HepG2 (cell line): ENCODE measurements around the gene EEF1A2. TPM values are rescaled to one million over a fixed set of nuclear protein-coding genes. Genes with fewer than 3 reads are reported as not detected.

Experiments
- ATAC-seq: fragments of 200-7000 bp; cut with Tn5 transposase; 3 replicates; pipeline ENCODE4 v1.9.1; 2020; ENCODE audit warnings: mild to moderate bottlenecking, moderate library complexity
- BruUV-seq: library from RNA; stranded (reverse); fragments of 400-500 nt; replicated peaks from 2 replicates; lab custom pipeline; 2021; lab: Mats Ljungman, UMichigan
- CTCF ChIA-PET: fragments of 300-600 bp; formaldehyde crosslinking; extraction: SDS; loops from one replicate; lab custom pipeline; 2021; ENCODE audit warnings: low total read pairs, inconsistent platforms, low intra/inter-chr PET ratio; lab: Yijun Ruan, JAX
- POLR2A ChIA-PET: fragments of 350-600 bp; sonication (Branson Sonifier 250); formaldehyde crosslinking; loops from one replicate; lab custom pipeline; 2020; ENCODE audit warnings: antibody characterized with exemption, inconsistent platforms; lab: Yijun Ruan, JAX
- DNase-seq: peaks from one replicate; pipeline ENCODE4 v3.0.0-alpha.2; 2015; ENCODE audit warnings: low spot score
- FAIRE-seq: peaks from 3 replicates; lab custom pipeline; 2011; peaks lifted over from hg19 to GRCh38; lab: Jason Lieb, UNC
- H2AFZ ChIP-seq: one replicate; pipeline ENCODE4 v1.6.1; 2011; ENCODE audit warnings: low read length, inconsistent platforms
- H3K27ac ChIP-seq: fragments of 300-600 bp; 3 replicates; pipeline ENCODE4 v1.8.0; 2011; ENCODE audit warnings: mixed run types, mild to moderate bottlenecking, mixed read lengths, low read length, inconsistent platforms; ENCODE audit not compliant: insufficient read depth; ENCODE audit errors: extremely low read length
- H3K27me3 ChIP-seq, 2 experiments: fragments of 200-600 bp in 1 of 2; 2 replicates in 1 of 2; 3 replicates in 1 of 2; pipeline versions ENCODE4 v1.6.0 to v1.8.0; 2011; ENCODE audit warnings: low read length in 2 of 2, mild to moderate bottlenecking in 2 of 2, moderate library complexity in 2 of 2, inconsistent platforms in 1 of 2; ENCODE audit not compliant: insufficient read depth in 2 of 2, control insufficient read depth in 1 of 2
- H3K36me3 ChIP-seq, 2 experiments: fragments of 200-600 bp in 1 of 2; replicated peaks in 1 of 2; 2 replicates in 1 of 2; 3 replicates in 1 of 2; pipeline versions ENCODE4 v1.5.1 to v1.8.0; 2011; ENCODE audit warnings: low read length in 2 of 2, inconsistent platforms in 1 of 2; ENCODE audit not compliant: insufficient read depth in 2 of 2, control insufficient read depth in 1 of 2
- H3K4me1 ChIP-seq: 2 replicates; pipeline ENCODE4 v1.5.1; 2012; ENCODE audit warnings: low read length, inconsistent platforms; ENCODE audit not compliant: insufficient read depth
- H3K4me2 ChIP-seq: 2 replicates; pipeline ENCODE4 v1.6.0; 2011; ENCODE audit warnings: low read depth, low read length, inconsistent platforms
- H3K4me3 ChIP-seq, 3 experiments: fragments of 200-600 bp in 1 of 3; sonication (generic), shearing (Covaris generic) in 1 of 3; replicated peaks in 1 of 3; 2 replicates each; pipeline ENCODE4 v1.5.1; 2011 to 2016; ENCODE audit warnings: low read length in 3 of 3, inconsistent platforms in 2 of 3, low read depth in 2 of 3, mild to moderate bottlenecking in 2 of 3, control low read depth in 1 of 3, mixed read lengths in 1 of 3; ENCODE audit not compliant: insufficient read depth in 1 of 3
- H3K79me2 ChIP-seq: one replicate; pipeline ENCODE4 v1.6.1; 2011; ENCODE audit warnings: low read length, inconsistent platforms; ENCODE audit not compliant: insufficient read depth
- H3K9ac ChIP-seq: 2 replicates; pipeline ENCODE4 v1.6.0; 2011; ENCODE audit warnings: mild to moderate bottlenecking, low read depth, low read length, inconsistent platforms; ENCODE audit not compliant: insufficient read depth
- H3K9me3 ChIP-seq: 2 replicates; pipeline ENCODE4 v1.5.1; 2012; ENCODE audit warnings: mild to moderate bottlenecking, low read length
- H4K20me1 ChIP-seq: 2 replicates; pipeline ENCODE4 v1.6.0; 2011; ENCODE audit warnings: inconsistent platforms, mild to moderate bottlenecking, low read length, moderate library complexity; ENCODE audit not compliant: insufficient read depth
- GABPB1 ChIP-seq: IDR thresholded peaks from 2 replicates; pipeline ENCODE4 v1.6.1; 2016; ENCODE audit warnings: mild to moderate bottlenecking, missing genetic modification reagents, moderate library complexity, missing compliant biosample characterization
- GATA4 ChIP-seq: sonication (generic); IDR thresholded peaks from 2 replicates; pipeline ENCODE4 v1.6.1; 2016; ENCODE audit warnings: antibody characterized with exemption, low read depth, borderline replicate concordance
- MTA3 ChIP-seq: sonication (generic); formaldehyde crosslinking; IDR thresholded peaks from 2 replicates; pipeline ENCODE4 v1.4.0; 2020; ENCODE audit warnings: missing genetic modification reagents
- RBFOX2 ChIP-seq: fragments of 200-400 bp; formaldehyde crosslinking; IDR thresholded peaks from 2 replicates; pipeline ENCODE4 v1.6.1; 2017; ENCODE audit warnings: low read depth, mild to moderate bottlenecking, low read length
- TMF1 ChIP-seq: sonication (generic); formaldehyde crosslinking; IDR thresholded peaks from 2 replicates; pipeline ENCODE4 v1.8.1; 2022; ENCODE audit warnings: low read depth, missing genetic modification reagents
- ZKSCAN1 ChIP-seq: fragments of 150-350 bp; IDR thresholded peaks from 2 replicates; pipeline ENCODE4 v1.6.1; 2014; ENCODE audit warnings: low read length
- ZNF121 ChIP-seq: sonication (generic); formaldehyde crosslinking; IDR thresholded peaks from 2 replicates; pipeline ENCODE4 v1.5.0; 2020; ENCODE audit warnings: mild to moderate bottlenecking, missing genetic modification reagents
- ZNF24 ChIP-seq: fragments of 450-650 bp; IDR thresholded peaks from 2 replicates; pipeline ENCODE4 v1.6.1; 2017; ENCODE audit warnings: antibody characterized with exemption, mild to moderate bottlenecking
- ZNF292 ChIP-seq: sonication (generic); formaldehyde crosslinking; IDR thresholded peaks from 2 replicates; pipeline ENCODE4 v1.8.1; 2022; ENCODE audit warnings: mild to moderate bottlenecking, low read depth, missing genetic modification reagents, borderline replicate concordance
- WGBS: methylation state at CpG from one replicate; pipeline ENCODE4 v1.1.6; 2017; ENCODE audit warnings: low lambda C conversion rate; 5-methylcytosine and 5-hydroxymethylcytosine counted together
- in situ Hi-C: cut with HindIII; loops from 2 replicates; pipeline ENCODE4 v1.10.0; 2017; ENCODE audit warnings: low pct_unique_long_range_greater_than_20kb; ENCODE audit not compliant: extremely low pct_ligation_motif_present
- intact Hi-C: fragments of 100-400 bp; cut with micrococcal nuclease; formaldehyde crosslinking; loops from one replicate; pipeline ENCODE4 v1.10.0; 2022; ENCODE audit not compliant: unreplicated experiment
- polyA plus RNA-seq, 8 experiments: library from polyadenylated mRNA; depleted of rRNA in 3 of 8; stranded (reverse) in 7 of 8; unstranded in 1 of 8; fragments of >200 nt; fragmentation: Illumina TruSeq in 4 of 8; extraction: Trizol in 4 of 8; gene quantifications; 2 replicates each; pipeline versions ENCODE4 v1.2.1 to v1.2.3, GENCODE V29; 2011 to 2016; ENCODE audit warnings: low read depth in 4 of 8, missing spikeins in 1 of 8, mixed read lengths in 1 of 8; ENCODE audit not compliant: insufficient read depth in 1 of 8
- total RNA-seq, 5 experiments: library from RNA; depleted of rRNA; stranded (reverse); fragments of >200 nt; fragmentation: Illumina TruSeq; extraction: Trizol; gene quantifications; 2 replicates each; pipeline ENCODE4 v1.2.3, GENCODE V29; 2016; ENCODE audit warnings: low read depth in 1 of 5
- TF ChIP-seq, protein P1 (sequence below): sonication (generic); formaldehyde crosslinking; IDR thresholded peaks from 2 replicates; pipeline ENCODE4 v1.4.0; 2020; ENCODE audit warnings: missing genetic modification reagents, mild to moderate bottlenecking, borderline replicate concordance
- TF ChIP-seq, protein P2 (sequence below): sonication (generic); formaldehyde crosslinking; IDR thresholded peaks from 2 replicates; pipeline ENCODE4 v1.4.0; 2020; ENCODE audit warnings: mild to moderate bottlenecking, missing genetic modification reagents
- TF ChIP-seq, protein P3 (sequence below): sonication (generic); formaldehyde crosslinking; IDR thresholded peaks from 2 replicates; pipeline ENCODE4 v1.5.0; 2020; ENCODE audit warnings: mild to moderate bottlenecking, missing genetic modification reagents

Gene EEF1A2
- total and polyA plus RNA-seq, 2 of the 13 experiments (the other 11 are each of a cell fraction or from before 2014, with no cell fraction given) = 0.44 to 0.87 TPM

DNA sequence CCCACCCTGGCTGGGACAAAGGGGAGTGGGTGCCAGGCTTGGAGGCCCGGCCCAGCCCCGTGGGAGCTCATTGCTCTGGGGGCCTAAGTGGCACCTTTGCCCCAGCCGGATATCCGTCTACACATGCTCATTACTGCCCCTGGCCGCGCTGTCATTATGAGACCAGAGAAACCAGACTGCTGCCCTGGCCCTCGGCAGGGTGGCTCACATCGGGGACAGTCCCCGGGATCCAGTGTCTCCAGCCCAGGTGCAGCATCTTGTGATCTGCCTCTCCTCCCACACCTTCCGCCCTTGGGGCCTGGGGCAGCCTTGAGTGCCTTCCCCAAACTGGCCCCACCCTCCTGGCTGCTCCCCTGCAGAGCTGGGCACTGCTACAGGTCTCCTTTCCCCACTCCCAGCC lies 43.8 kb upstream of the EEF1A2 start:
- Histone ChIP-seq H3K4me1 (peaks cover 38% of the 10 kb centered on the region), H4K20me1 (no peaks in the 10 kb centered on the region; the same call in 1 of the 2 replicates), H3K79me2 (no peaks in the 10 kb centered on the region), H3K27me3 (peaks cover 46 to 87% of the 10 kb centered on the region in 2 experiments), H3K9ac (no peak overlapping the region), H3K4me2 (no peak overlapping the region), H2AFZ (no peak overlapping the region), H3K36me3 (no peaks in the 10 kb centered on the region), H3K9me3 (no peaks in the 10 kb centered on the region), H3K4me3 (no peak overlapping the region), H3K27ac (no peak overlapping the region)
- no peak for DNase-seq
- POLR2A ChIA-PET = interaction anchor here (1.2 kb wide), 1 partner anchor 22 kb away, joined by 5 read pairs; the partner anchor contains the start of gene PPDPF
- intact Hi-C loops = no loop called here
- in situ Hi-C loops = no loop called here
- no TSS peak for BruUV-seq
- WGBS = 39% methylated on average over 8 of the region's 10 CpGs
- no peak for FAIRE-seq
- TF ChIP-seq ZKSCAN1 = no peak
- 0 out of 2 replicates have a peak, but pooled peaks have one; percentile 7 for TF ChIP-seq GABPB1 (CRISPR knock-in tag)
- ATAC-seq = no peak
- CTCF ChIA-PET = no interaction called here

DNA sequence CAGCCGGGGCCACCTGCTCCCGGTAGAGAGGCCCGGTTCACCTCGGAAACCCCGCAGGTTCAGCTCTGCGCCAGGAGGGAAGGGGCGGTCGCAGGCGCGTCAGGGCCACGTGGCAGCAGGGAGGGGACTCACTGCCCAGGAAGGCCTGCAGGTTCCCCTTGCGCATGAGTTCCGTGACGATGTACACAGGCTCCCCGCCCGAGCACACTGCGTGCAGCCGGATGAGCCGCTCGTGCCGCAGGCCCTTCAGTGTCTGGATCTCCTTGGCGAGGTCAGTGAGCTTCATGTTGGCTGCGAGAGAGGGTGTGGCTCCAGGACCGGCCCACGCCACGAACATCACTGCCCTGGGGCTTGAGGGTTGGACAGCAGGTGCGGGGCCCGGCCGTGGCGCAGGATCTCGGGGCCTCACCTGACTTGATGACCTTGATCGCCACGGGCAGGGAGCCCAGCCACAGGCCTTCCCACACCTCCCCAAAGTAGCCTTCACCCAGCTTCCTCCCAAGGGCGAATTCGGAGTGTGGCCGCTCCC lies 43.2 kb upstream of the EEF1A2 start:
- no peak overlapping the region for H3K4me2 ChIP-seq
- no peak overlapping the region for H3K9ac ChIP-seq
- H3K9me3 ChIP-seq = no peaks in the 10 kb centered on the region
- H4K20me1 ChIP-seq = no peaks in the 10 kb centered on the region; the same call in 1 of the 2 replicates
- H3K27me3 ChIP-seq = peaks cover 49 to 82% of the 10 kb centered on the region in 2 experiments
- H2AFZ ChIP-seq = no peak overlapping the region
- BruUV-seq = no TSS peak
- peaks cover 44% of the 10 kb centered on the region for H3K4me1 ChIP-seq
- in situ Hi-C loops (no loop called here), intact Hi-C loops (no loop called here)
- H3K27ac ChIP-seq = no peak overlapping the region
- ChIA-PET CTCF (no interaction called here), POLR2A (interaction anchor here (0.6 kb wide), 1 partner anchor 545 kb away, joined by 3 read pairs; no protein-coding TSS in a partner anchor)
- TF ChIP-seq, protein P1, sequence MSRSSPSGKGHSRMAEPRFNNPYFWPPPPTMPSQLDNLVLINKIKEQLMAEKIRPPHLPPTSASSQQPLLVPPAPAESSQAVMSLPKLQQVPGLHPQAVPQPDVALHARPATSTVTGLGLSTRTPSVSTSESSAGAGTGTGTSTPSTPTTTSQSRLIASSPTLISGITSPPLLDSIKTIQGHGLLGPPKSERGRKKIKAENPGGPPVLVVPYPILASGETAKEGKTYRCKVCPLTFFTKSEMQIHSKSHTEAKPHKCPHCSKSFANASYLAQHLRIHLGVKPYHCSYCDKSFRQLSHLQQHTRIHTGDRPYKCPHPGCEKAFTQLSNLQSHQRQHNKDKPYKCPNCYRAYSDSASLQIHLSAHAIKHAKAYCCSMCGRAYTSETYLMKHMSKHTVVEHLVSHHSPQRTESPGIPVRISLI = no peak
- no peak for TF ChIP-seq RBFOX2
- TF ChIP-seq, protein P2, sequence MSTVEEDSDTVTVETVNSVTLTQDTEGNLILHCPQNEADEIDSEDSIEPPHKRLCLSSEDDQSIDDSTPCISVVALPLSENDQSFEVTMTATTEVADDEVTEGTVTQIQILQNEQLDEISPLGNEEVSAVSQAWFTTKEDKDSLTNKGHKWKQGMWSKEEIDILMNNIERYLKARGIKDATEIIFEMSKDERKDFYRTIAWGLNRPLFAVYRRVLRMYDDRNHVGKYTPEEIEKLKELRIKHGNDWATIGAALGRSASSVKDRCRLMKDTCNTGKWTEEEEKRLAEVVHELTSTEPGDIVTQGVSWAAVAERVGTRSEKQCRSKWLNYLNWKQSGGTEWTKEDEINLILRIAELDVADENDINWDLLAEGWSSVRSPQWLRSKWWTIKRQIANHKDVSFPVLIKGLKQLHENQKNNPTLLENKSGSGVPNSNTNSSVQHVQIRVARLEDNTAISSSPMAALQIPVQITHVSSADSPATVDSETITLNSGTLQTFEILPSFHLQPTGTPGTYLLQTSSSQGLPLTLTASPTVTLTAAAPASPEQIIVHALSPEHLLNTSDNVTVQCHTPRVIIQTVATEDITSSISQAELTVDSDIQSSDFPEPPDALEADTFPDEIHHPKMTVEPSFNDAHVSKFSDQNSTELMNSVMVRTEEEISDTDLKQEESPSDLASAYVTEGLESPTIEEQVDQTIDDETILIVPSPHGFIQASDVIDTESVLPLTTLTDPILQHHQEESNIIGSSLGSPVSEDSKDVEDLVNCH (CRISPR knock-in tag) = no peak
- no peak for TF ChIP-seq TMF1 (CRISPR knock-in tag)
- TF ChIP-seq, protein P3, sequence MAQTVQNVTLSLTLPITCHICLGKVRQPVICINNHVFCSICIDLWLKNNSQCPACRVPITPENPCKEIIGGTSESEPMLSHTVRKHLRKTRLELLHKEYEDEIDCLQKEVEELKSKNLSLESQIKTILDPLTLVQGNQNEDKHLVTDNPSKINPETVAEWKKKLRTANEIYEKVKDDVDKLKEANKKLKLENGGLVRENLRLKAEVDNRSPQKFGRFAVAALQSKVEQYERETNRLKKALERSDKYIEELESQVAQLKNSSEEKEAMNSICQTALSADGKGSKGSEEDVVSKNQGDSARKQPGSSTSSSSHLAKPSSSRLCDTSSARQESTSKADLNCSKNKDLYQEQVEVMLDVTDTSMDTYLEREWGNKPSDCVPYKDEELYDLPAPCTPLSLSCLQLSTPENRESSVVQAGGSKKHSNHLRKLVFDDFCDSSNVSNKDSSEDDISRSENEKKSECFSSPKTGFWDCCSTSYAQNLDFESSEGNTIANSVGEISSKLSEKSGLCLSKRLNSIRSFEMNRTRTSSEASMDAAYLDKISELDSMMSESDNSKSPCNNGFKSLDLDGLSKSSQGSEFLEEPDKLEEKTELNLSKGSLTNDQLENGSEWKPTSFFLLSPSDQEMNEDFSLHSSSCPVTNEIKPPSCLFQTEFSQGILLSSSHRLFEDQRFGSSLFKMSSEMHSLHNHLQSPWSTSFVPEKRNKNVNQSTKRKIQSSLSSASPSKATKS (CRISPR knock-in tag) = no peak
- TF ChIP-seq ZNF121 (CRISPR knock-in tag) = no peak
- TF ChIP-seq MTA3 (CRISPR knock-in tag) = no peak
- no peak for TF ChIP-seq GATA4
- no peak for TF ChIP-seq ZNF292
- no peak for TF ChIP-seq ZNF24
- H3K4me3 ChIP-seq = no peak overlapping the region
- WGBS = 53% methylated on average over 29 of the region's 36 CpGs
- no peaks in the 10 kb centered on the region for H3K79me2 ChIP-seq
- H3K36me3 ChIP-seq = no peaks in the 10 kb centered on the region
- ATAC-seq = no peak
- DNase-seq = no peak
- no peak for FAIRE-seq
